Endothelial cell of umbilical vein (primary cell): Measurements from ENCODE around the gene SMG1. TPM values are rescaled to one million over a fixed set of nuclear protein-coding genes. Genes with fewer than 3 reads are reported as not detected.
"Not testable (repeated sequence)": the region's sequence is repeated elsewhere in the genome, so short reads cannot be mapped to it uniquely, and the experiment has no call there.

ENCODE experiments used
- BruUV-seq: library from RNA; stranded (reverse); fragments of 400-500 nt; replicated peaks from 2 replicates; lab custom pipeline; 2021; lab: Mats Ljungman, UMichigan
- CTCF ChIA-PET: fragments of 300-600, 350-600 bp; sonication (Branson Sonifier 250); formaldehyde crosslinking; loops from one replicate; lab custom pipeline; 2021; ENCODE audit warnings: antibody characterized with exemption, inconsistent platforms; lab: Charles Lee
- POLR2A ChIA-PET: fragments of 300-600, 350-600 bp; sonication (Branson Sonifier 250); formaldehyde crosslinking; loops from one replicate; lab custom pipeline; 2021; ENCODE audit warnings: antibody characterized with exemption, inconsistent platforms; lab: Charles Lee
- DNase-seq: peaks from one replicate; pipeline ENCODE4 v3.0.0-alpha.2; 2011; ENCODE audit warnings: low read depth, low spot score
- FAIRE-seq: peaks from 2 replicates; lab custom pipeline; 2011; peaks lifted over from hg19 to GRCh38; lab: Jason Lieb, UNC
- H2AFZ ChIP-seq: 2 replicates; pipeline ENCODE4 v1.6.0; 2012; ENCODE audit warnings: low read depth, low read length, control low read depth, inconsistent platforms
- H3K27ac ChIP-seq: 2 replicates; pipeline ENCODE4 v1.5.1; 2011; ENCODE audit warnings: low read depth, mild to moderate bottlenecking, control low read depth, low read length, moderate library complexity; ENCODE audit not compliant: insufficient read depth
- H3K27me3 ChIP-seq, 2 experiments: 2 replicates each; pipeline versions ENCODE4 v1.6.0 to v1.6.1; 2011; ENCODE audit warnings: low read length in 2 of 2, mixed read lengths in 1 of 2; ENCODE audit not compliant: control insufficient read depth in 2 of 2, insufficient read depth in 2 of 2
- H3K36me3 ChIP-seq, 2 experiments: 2 replicates in 1 of 2; 3 replicates in 1 of 2; pipeline ENCODE4 v1.5.1; 2011; ENCODE audit warnings: low read length in 2 of 2, mild to moderate bottlenecking in 1 of 2, moderate library complexity in 1 of 2; ENCODE audit not compliant: control insufficient read depth in 2 of 2, insufficient read depth in 2 of 2; ENCODE audit errors: extremely low read depth in 1 of 2
- H3K4me1 ChIP-seq: 3 replicates; pipeline ENCODE4 v1.5.1; 2011; ENCODE audit warnings: mild to moderate bottlenecking, low read length; ENCODE audit not compliant: control insufficient read depth, insufficient read depth; ENCODE audit errors: extremely low read depth
- H3K4me2 ChIP-seq: 2 replicates; pipeline ENCODE4 v1.6.1; 2011; ENCODE audit warnings: low read length, control low read depth, mixed read lengths; ENCODE audit not compliant: insufficient read depth
- H3K4me3 ChIP-seq, 3 experiments: fragments of 200-600 bp in 1 of 3; sonication (generic), shearing (Covaris generic) in 1 of 3; replicated peaks in 1 of 3; 2 replicates each; pipeline ENCODE4 v1.5.1; 2011 to 2016; ENCODE audit warnings: control low read depth in 3 of 3, low read length in 3 of 3, mild to moderate bottlenecking in 2 of 3, inconsistent platforms in 1 of 3, low read depth in 1 of 3, moderate library complexity in 1 of 3; ENCODE audit not compliant: insufficient read depth in 1 of 3
- H3K79me2 ChIP-seq: 2 replicates; pipeline ENCODE4 v1.6.0; 2012; ENCODE audit warnings: low read length, inconsistent platforms; ENCODE audit not compliant: control insufficient read depth, insufficient read depth
- H3K9ac ChIP-seq: replicated peaks from 2 replicates; pipeline ENCODE3; 2011; ENCODE audit warnings: low read length, control low read depth; ENCODE audit not compliant: insufficient read depth; ENCODE audit errors: extremely low read depth
- H3K9me1 ChIP-seq: replicated peaks from 3 replicates; pipeline ENCODE4 v1.6.0; 2011; ENCODE audit warnings: mild to moderate bottlenecking, low read length; ENCODE audit not compliant: control insufficient read depth, insufficient read depth; ENCODE audit errors: extremely low read depth
- H3K9me3 ChIP-seq: replicated peaks from 2 replicates; pipeline ENCODE4 v1.5.1; 2012; ENCODE audit warnings: low read length, inconsistent platforms; ENCODE audit not compliant: control insufficient read depth, insufficient read depth
- H4K20me1 ChIP-seq: replicated peaks from 2 replicates; pipeline ENCODE3; 2011; ENCODE audit warnings: mild to moderate bottlenecking, low read length; ENCODE audit not compliant: control insufficient read depth, insufficient read depth; ENCODE audit errors: extremely low read depth
- CTCF ChIP-seq, 2 donors: IDR thresholded peaks; 1 replicate in 1 of 2; 2 replicates in 1 of 2; pipeline ENCODE4 v1.5.1; 2011; ENCODE audit warnings: low read length in 2 of 2, mild to moderate bottlenecking in 2 of 2, moderate library complexity in 2 of 2, control low read depth in 1 of 2, inconsistent platforms in 1 of 2, low read depth in 1 of 2; ENCODE audit not compliant: insufficient read depth in 1 of 2; ENCODE audit errors: extremely low read depth in 1 of 2
- EZH2 ChIP-seq: IDR thresholded peaks from 2 replicates; pipeline ENCODE4 v1.6.1; 2012; ENCODE audit warnings: borderline replicate concordance, low read depth, mild to moderate bottlenecking, moderate library complexity, low read length, inconsistent platforms; ENCODE audit not compliant: severe bottlenecking
- FOS ChIP-seq: IDR thresholded peaks from 2 replicates; pipeline ENCODE4 v1.6.1; 2011; ENCODE audit warnings: mild to moderate bottlenecking, low read length, moderate library complexity, borderline replicate concordance; ENCODE audit not compliant: insufficient read depth
- GATA2 ChIP-seq: IDR thresholded peaks from 2 replicates; pipeline ENCODE4 v1.7.0; 2011; ENCODE audit warnings: low read depth, mild to moderate bottlenecking, moderate library complexity, mixed read lengths, low read length; ENCODE audit not compliant: insufficient read length, insufficient read depth
- JUN ChIP-seq: IDR thresholded peaks from 2 replicates; pipeline ENCODE4 v1.6.1; 2011; ENCODE audit warnings: borderline replicate concordance, low read depth; ENCODE audit not compliant: insufficient read length, insufficient read depth
- MAX ChIP-seq: IDR thresholded peaks from 2 replicates; pipeline ENCODE4 v1.6.1; 2011; ENCODE audit not compliant: insufficient read depth, insufficient read length
- MYC ChIP-seq: IDR thresholded peaks from one replicate; pipeline ENCODE4 v1.6.1; 2011; ENCODE audit warnings: mild to moderate bottlenecking, low read depth, low read length
- POLR2A ChIP-seq: IDR thresholded peaks from 2 replicates; pipeline ENCODE4 v1.6.1; 2012; ENCODE audit warnings: low read depth, mild to moderate bottlenecking, control low read depth, low read length
- POLR2AphosphoS5 ChIP-seq: IDR thresholded peaks from 2 replicates; pipeline ENCODE4 v1.6.1; 2012; ENCODE audit warnings: low read depth, mild to moderate bottlenecking, control low read depth, low read length, moderate library complexity; ENCODE audit not compliant: insufficient read depth
- dilution Hi-C: fragments of 300-500 bp; cut with MboI; formaldehyde crosslinking; loops from one replicate; pipeline ENCODE4 v1.15.0; 2019; ENCODE audit warnings: low sequenced_read_pairs; ENCODE audit not compliant: extremely low pct_ligation_motif_present
- intact Hi-C: fragments of 100-400 bp; cut with micrococcal nuclease; formaldehyde crosslinking; loops from one replicate; pipeline ENCODE4 v1.10.0; 2022
- polyA plus RNA-seq, 4 experiments: library from polyadenylated mRNA; depleted of rRNA in 3 of 4; stranded (reverse) in 3 of 4; unstranded in 1 of 4; fragments of >200 nt; gene quantifications; 2 replicates each; pipeline versions ENCODE4 v1.2.1 to v1.2.3, GENCODE V29; 2011 to 2012; ENCODE audit warnings: missing spikeins in 1 of 4
- total RNA-seq: library from RNA; stranded (reverse); gene quantifications from 2 replicates; pipeline ENCODE4 v1.2.3, GENCODE V29; 2021

Gene SMG1
- total and polyA plus RNA-seq, 2 donors (not counting 3 experiments of a cell fraction or from before 2014, with no cell fraction given) = 14.0 to 90.8 TPM

DNA sequence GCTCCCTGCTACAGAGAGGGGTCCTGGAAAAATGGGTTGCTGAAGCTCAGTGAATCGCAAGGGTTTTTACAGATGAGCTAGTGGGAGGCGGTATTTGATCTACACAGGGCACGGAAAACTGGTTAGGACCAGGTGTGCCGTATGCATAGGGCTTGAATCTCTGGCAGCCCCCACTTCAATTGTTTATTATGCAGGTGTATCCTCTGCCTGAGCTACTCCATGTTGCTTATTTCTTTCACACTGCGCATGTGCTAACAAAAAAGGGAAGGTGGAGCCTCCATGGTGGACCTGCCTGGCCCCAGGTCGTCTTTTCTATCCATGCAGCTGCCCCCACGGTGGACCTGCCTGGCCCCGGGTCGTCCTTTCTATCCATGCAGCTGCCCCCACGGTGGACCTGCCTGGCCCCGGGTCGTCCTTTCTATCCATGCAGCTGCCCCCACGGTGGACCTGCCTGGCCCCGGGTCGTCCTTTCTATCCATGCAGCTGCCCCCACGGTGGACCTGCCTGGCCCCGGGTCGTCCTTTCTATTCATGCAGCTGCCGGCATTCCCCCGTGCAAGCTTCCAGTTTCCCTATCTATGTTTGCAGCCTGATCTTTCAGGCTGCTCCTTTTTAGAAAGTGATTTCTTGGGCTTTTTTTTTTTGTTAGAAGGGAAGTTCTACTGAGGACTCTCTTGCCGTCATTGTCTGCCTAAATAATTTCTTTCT, 29.8 kb upstream of the SMG1 start:
- DNase-seq, BruUV-seq, H4K20me1 ChIP-seq, H3K4me1 ChIP-seq, H3K4me2 ChIP-seq, dilution Hi-C loops, POLR2A ChIA-PET, H3K27ac ChIP-seq, H3K9ac ChIP-seq, H3K79me2 ChIP-seq, H3K9me1 ChIP-seq, FAIRE-seq, H3K9me3 ChIP-seq, H3K27me3 ChIP-seq, H3K4me3 ChIP-seq, intact Hi-C loops, H2AFZ ChIP-seq, H3K36me3 ChIP-seq: not testable (repeated sequence)
- CTCF ChIA-PET = interaction anchor here (0.8 to 1.5 kb wide), 4 partner anchors 11 to 48 kb away, joined by 4 to 7 read pairs (median 4); no protein-coding TSS in a partner anchor

DNA sequence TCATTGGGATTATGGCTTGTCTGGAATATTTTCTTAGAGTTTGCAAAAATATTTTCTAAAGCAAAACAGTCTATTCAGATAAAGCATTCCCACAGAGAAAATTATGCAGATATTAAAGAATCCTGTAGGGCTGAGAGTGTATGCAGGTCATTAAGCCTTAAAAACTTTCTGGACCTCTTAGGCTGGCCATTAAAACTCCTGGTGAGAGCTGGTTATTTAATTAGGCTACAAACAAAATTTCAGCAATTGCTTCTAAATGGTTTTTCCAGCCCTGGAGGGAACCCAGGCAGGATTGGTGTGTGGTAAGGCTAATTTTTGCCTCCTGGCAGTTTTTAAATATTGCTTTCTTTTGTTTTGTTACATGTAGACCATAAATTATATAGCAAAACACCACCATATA, 27.3 kb upstream of the SMG1 start:
- H3K4me3 ChIP-seq = no peak overlapping the region
- intact Hi-C loops = no loop called here

More for the DNA sequence above, 27.3 kb upstream of the SMG1 start:
- POLR2A ChIA-PET = no interaction called here
- H3K9ac ChIP-seq = no peak overlapping the region
- no peak overlapping the region for H3K27ac ChIP-seq
- dilution Hi-C loops = no loop called here
- no peak for DNase-seq
- no peaks in the 10 kb centered on the region for H3K4me1 ChIP-seq
- no peaks in the 10 kb centered on the region for H4K20me1 ChIP-seq
- H3K79me2 ChIP-seq = no peaks in the 10 kb centered on the region
- no peaks in the 10 kb centered on the region for H3K9me1 ChIP-seq
- no peak overlapping the region for H2AFZ ChIP-seq
- H3K9me3 ChIP-seq = no peaks in the 10 kb centered on the region
- FAIRE-seq = no peak
- H3K36me3 ChIP-seq = no peaks in the 10 kb centered on the region
- CTCF ChIA-PET = interaction anchor here (1.6 kb wide), 1 partner anchor 20 kb away, joined by 5 read pairs; no protein-coding TSS in a partner anchor
- no peak overlapping the region for H3K4me2 ChIP-seq
- peaks cover 3 to 4% of the 10 kb centered on the region in 2 experiments for H3K27me3 ChIP-seq
- TF ChIP-seq FOS = no peak
- no peak for TF ChIP-seq MYC
- TF ChIP-seq CTCF (IDR thresholded peaks at IDR 0.05; ENCODE audit: extremely low read depth in 1 of 2, insufficient read depth in 1 of 2, low read depth in 1 of 2, low read length in 2 of 2) = no peak
- TF ChIP-seq POLR2AphosphoS5 = no peak
- TF ChIP-seq MAX = no peak
- no peak for TF ChIP-seq JUN
- no peak for TF ChIP-seq EZH2
- no peak for TF ChIP-seq POLR2A
- no peak for TF ChIP-seq GATA2
- no TSS peak for BruUV-seq
